Diencephalon (tissue), 1 donor: ENCODE measurements around the gene EGLN2. TPM values are rescaled to one million over a fixed set of nuclear protein-coding genes. Genes with fewer than 3 reads are reported as not detected.

ENCODE experiments used
- total RNA-seq: library from RNA; depleted of rRNA; stranded (reverse); fragments of >200 nt; gene quantifications from one replicate; pipeline ENCODE4 v1.2.3, GENCODE V29; 2014

EGLN2 gene
- 57.0 TPM for total RNA-seq

GRCh38 chr19:40798683-40799557, at the start of gene EGLN2:
Gene EGLN2, plus strand, starts transcription at chr19:40799191. Its CDS starts 1,382 bp downstream, at chr19:40800573.

GRCh38 chr19:40750058-40750873, 48.7 kb upstream of the EGLN2 start, which contains the start of gene ACTMAP:
Gene ACTMAP, minus strand, starts transcription at chr19:40750477. Its CDS starts 674 bp downstream, at chr19:40749803.

GRCh38 chr19:40750874-40751537, 48.0 kb upstream of the EGLN2 start, which contains the start of gene SNRPA:
Gene SNRPA, plus strand, starts transcription at chr19:40751203. Its CDS starts 206 bp downstream, at chr19:40751409.

GRCh38 chr19:40774916-40775631, 23.9 kb upstream of the EGLN2 start, which contains the start of gene MIA:
Gene MIA, plus strand, starts transcription at chr19:40775521. Its CDS starts 22 bp downstream, at chr19:40775543.

GRCh38 chr19:40777937-40778705, 20.9 kb upstream of the EGLN2 start, which contains the start of gene RAB4B:
Gene RAB4B, plus strand, starts transcription at chr19:40778247. Its CDS starts 129 bp downstream, at chr19:40778376.

GRCh38 chr19:40850277-40850676, 51.3 kb downstream of the EGLN2 start, which contains the start of gene CYP2A6:
Gene CYP2A6, minus strand, starts transcription at chr19:40850447. Its CDS starts 21 bp downstream, at chr19:40850426.

Other genes starting within 250 kb of the EGLN2 start
- 4.6 TPM for gene SHKBP1, start 222.3 kb upstream of the EGLN2 start, total RNA-seq
- gene LTBP4, start 197.8 kb upstream of the EGLN2 start, total RNA-seq, result 35.3 TPM
- gene NUMBL, start 108.5 kb upstream of the EGLN2 start, total RNA-seq, result 23.8 TPM
- 29.8 TPM for gene COQ8B, start 82.3 kb upstream of the EGLN2 start, total RNA-seq
- gene ITPKC, start 82.1 kb upstream of the EGLN2 start, total RNA-seq, result 8.3 TPM
- gene ACTMAP, start 48.7 kb upstream of the EGLN2 start, total RNA-seq, result 0.46 TPM
- 29.3 TPM for gene SNRPA, start 48.0 kb upstream of the EGLN2 start, total RNA-seq
- 1.6 TPM for gene MIA, start 23.7 kb upstream of the EGLN2 start, total RNA-seq
- gene RAB4B, start 20.9 kb upstream of the EGLN2 start, total RNA-seq, result 8.3 TPM
- gene CYP2A6, start 51.3 kb downstream of the EGLN2 start, total RNA-seq, result 0.23 TPM
- gene CYP2A7, start 83.0 kb downstream of the EGLN2 start, total RNA-seq, result not detected
- gene CYP2B6, start 192.1 kb downstream of the EGLN2 start, total RNA-seq, result not detected